K562 (cell line): ENCODE results near the gene EFEMP2.

Experiments
- EP300 ChIP-seq: IDR thresholded peaks from 2 replicates; pipeline ENCODE4 v1.6.1; 2012; ENCODE audit warnings: low read length, improper control_type of control experiment
- ETV1 ChIP-seq: fragments of 450-650 bp; conservative IDR thresholded peaks from 2 replicates; pipeline ENCODE4 v1.6.1; 2016; ENCODE audit warnings: missing genetic modification characterization, control low read depth, low read depth, missing compliant biosample characterization
- EZH2 ChIP-seq: IDR thresholded peaks from 2 replicates; pipeline ENCODE4 v1.6.1; 2012; ENCODE audit warnings: low read depth, mild to moderate bottlenecking, inconsistent platforms, low read length, borderline replicate concordance
- TF ChIP-seq, protein P1 (sequence below): fragments of 250-450 bp; sonication (Bioruptor Pico); IDR thresholded peaks from 2 replicates; pipeline ENCODE4 v1.5.1; 2021; ENCODE audit warnings: mild to moderate bottlenecking
- TF ChIP-seq, protein P2 (sequence below): sonication (generic); formaldehyde crosslinking; IDR thresholded peaks from 2 replicates; pipeline ENCODE4 v1.8.0; 2022; ENCODE audit warnings: mild to moderate bottlenecking, missing genetic modification reagents

DNA sequence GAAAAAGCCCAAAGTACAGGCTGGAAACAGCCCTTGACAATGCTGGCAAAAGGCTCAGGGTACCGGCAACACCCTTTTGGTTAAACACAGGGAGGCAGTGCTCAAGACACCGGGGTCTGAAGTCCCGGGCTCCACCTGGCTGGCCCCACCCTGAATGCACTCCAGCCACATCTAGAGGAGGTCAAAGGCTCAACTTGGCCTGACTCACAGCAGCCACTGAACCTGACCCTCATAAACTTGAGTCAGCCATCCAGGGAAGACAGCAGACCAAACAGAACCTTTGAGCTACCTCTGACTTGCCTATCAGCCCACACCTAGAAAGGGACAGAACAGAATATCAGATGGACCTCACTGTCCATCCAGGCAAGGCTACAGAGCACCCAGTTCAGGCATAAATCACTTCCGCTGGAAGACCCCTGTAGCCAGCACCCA is 18.4 kb downstream of the EFEMP2 start:
- TF ChIP-seq, protein P1, sequence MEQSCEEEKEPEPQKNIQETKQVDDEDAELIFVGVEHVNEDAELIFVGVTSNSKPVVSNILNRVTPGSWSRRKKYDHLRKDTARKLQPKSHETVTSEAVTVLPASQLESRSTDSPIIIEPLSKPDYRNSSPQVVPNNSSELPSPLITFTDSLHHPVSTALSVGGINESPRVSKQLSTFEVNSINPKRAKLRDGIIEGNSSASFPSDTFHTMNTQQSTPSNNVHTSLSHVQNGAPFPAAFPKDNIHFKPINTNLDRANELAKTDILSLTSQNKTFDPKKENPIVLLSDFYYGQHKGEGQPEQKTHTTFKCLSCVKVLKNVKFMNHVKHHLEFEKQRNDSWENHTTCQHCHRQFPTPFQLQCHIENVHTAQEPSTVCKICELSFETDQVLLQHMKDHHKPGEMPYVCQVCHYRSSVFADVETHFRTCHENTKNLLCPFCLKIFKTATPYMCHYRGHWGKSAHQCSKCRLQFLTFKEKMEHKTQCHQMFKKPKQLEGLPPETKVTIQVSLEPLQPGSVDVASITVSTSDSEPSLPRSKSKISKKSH (CRISPR knock-in tag): no peak
- TF ChIP-seq, protein P2, sequence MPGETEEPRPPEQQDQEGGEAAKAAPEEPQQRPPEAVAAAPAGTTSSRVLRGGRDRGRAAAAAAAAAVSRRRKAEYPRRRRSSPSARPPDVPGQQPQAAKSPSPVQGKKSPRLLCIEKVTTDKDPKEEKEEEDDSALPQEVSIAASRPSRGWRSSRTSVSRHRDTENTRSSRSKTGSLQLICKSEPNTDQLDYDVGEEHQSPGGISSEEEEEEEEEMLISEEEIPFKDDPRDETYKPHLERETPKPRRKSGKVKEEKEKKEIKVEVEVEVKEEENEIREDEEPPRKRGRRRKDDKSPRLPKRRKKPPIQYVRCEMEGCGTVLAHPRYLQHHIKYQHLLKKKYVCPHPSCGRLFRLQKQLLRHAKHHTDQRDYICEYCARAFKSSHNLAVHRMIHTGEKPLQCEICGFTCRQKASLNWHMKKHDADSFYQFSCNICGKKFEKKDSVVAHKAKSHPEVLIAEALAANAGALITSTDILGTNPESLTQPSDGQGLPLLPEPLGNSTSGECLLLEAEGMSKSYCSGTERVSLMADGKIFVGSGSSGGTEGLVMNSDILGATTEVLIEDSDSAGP (CRISPR knock-in tag): no peak
- TF ChIP-seq EZH2: no peak
- TF ChIP-seq ETV1 (tag): no peak
- no peak for TF ChIP-seq EP300
